ENCODE data around the gene DYNLRB2.

GRCh38 chr16:80594756-80595155, 54.0 kb downstream of the DYNLRB2 start:
- TF ChIP-seq CTCF (conservative IDR thresholded peaks at IDR 0.05; ENCODE audit: low read depth in 2 of 2): no peak
- no peak for TF ChIP-seq POLR2AphosphoS5 (IDR thresholded peaks at IDR 0.05; ENCODE audit: low read depth)
- no peak for TF ChIP-seq EZH2phosphoT487 (IDR thresholded peaks at IDR 0.05; ENCODE audit: unreplicated experiment)
- TF ChIP-seq EZH2 (IDR thresholded peaks at IDR 0.05; ENCODE audit: low read depth, unreplicated experiment): no peak
- no peak for TF ChIP-seq REST (IDR thresholded peaks at IDR 0.05; ENCODE audit: unreplicated experiment)
- no peak for TF ChIP-seq ZNF114 (CRISPR knock-in tag; IDR thresholded peaks at IDR 0.05)
- TF ChIP-seq NANOG (IDR thresholded peaks at IDR 0.05; ENCODE audit: borderline replicate concordance): no peak
- TF ChIP-seq CREB1 (CRISPR knock-in tag; IDR thresholded peaks at IDR 0.05; ENCODE audit: low read depth): no peak
- no peak for TF ChIP-seq ETS1 (IDR thresholded peaks at IDR 0.05)
- TF ChIP-seq JUNB (IDR thresholded peaks at IDR 0.05; ENCODE audit: unreplicated experiment): no peak
